Fibroblast of skin of right biceps (primary cell): Measurements from ENCODE around the gene SMG6.

Source experiments
- DNase-seq: peaks from one replicate; pipeline ENCODE4 v3.0.0-alpha.2; 2013

The SMG6 gene

GRCh38 chr17:2093349-2093748 is 210.2 kb downstream of the SMG6 start:
- no peak for DNase-seq

- DNase-seq = no peak
Observed at GRCh38 chr17:2092253-2092652, 211.3 kb downstream of the SMG6 start.

GRCh38 chr17:2090804-2091534 is 212.6 kb downstream of the SMG6 start:
- DNase-seq = peak; percentile 98

- no peak for DNase-seq
Observed at GRCh38 chr17:2090210-2090641, 213.4 kb downstream of the SMG6 start.

- DNase-seq = peak; percentile 81
Observed at GRCh38 chr17:2089021-2089422, 214.6 kb downstream of the SMG6 start.

GRCh38 chr17:2087597-2088211 is 215.9 kb downstream of the SMG6 start:
- peak; percentile 64 for DNase-seq

GRCh38 chr17:2086306-2086705 is 217.3 kb downstream of the SMG6 start:
- no peak for DNase-seq

GRCh38 chr17:2085648-2085949 is 218.0 kb downstream of the SMG6 start:
- peak; percentile 81 for DNase-seq

GRCh38 chr17:2084766-2085647 is 218.6 kb downstream of the SMG6 start:
- peak; percentile 90 for DNase-seq

GRCh38 chr17:2084036-2084765 is 219.4 kb downstream of the SMG6 start:
- DNase-seq = peak; percentile 51

- no peak for DNase-seq
Observed at GRCh38 chr17:2083613-2084035, 220.0 kb downstream of the SMG6 start.

- DNase-seq = peak; percentile 43
Observed at GRCh38 chr17:2082003-2082781, 221.4 kb downstream of the SMG6 start.

GRCh38 chr17:2081564-2081963 is 222.0 kb downstream of the SMG6 start:
- DNase-seq = peak; percentile 75

GRCh38 chr17:2077040-2077439 is 226.5 kb downstream of the SMG6 start:
- DNase-seq = peak; percentile 15

GRCh38 chr17:2076087-2076984 is 227.2 kb downstream of the SMG6 start:
- peak; percentile 43 for DNase-seq

GRCh38 chr17:2075336-2076086 is 228.1 kb downstream of the SMG6 start:
- DNase-seq = peak; percentile 53

GRCh38 chr17:2074919-2075318 is 228.7 kb downstream of the SMG6 start:
- no peak for DNase-seq

GRCh38 chr17:2071455-2072281 is 231.9 kb downstream of the SMG6 start:
- DNase-seq = peak; percentile 69

- DNase-seq = no peak
Observed at GRCh38 chr17:2071024-2071385, 232.6 kb downstream of the SMG6 start.
